Epithelial cell of proximal tubule (primary cell): Measurements from ENCODE around the gene ACAN. TPM values are rescaled to one million over a fixed set of nuclear protein-coding genes. Genes with fewer than 3 reads are reported as not detected.

Source experiments
- DNase-seq: peaks from one replicate; pipeline ENCODE4 v3.0.0-alpha.2; 2011; ENCODE audit warnings: low read depth
- H3K4me3 ChIP-seq: 2 replicates; pipeline ENCODE4 v1.5.1; 2011; ENCODE audit warnings: low read depth, mild to moderate bottlenecking, low read length
- CTCF ChIP-seq: conservative IDR thresholded peaks from 2 replicates; pipeline ENCODE4 v1.5.1; 2012; ENCODE audit warnings: low read depth, mild to moderate bottlenecking, low read length
- total RNA-seq: library from RNA; depleted of rRNA; stranded (reverse); fragments of >200 nt; gene quantifications from 2 replicates; pipeline ENCODE4 v1.2.3, GENCODE V29; 2015

Gene ACAN
- total RNA-seq, 1 donor from 2014 or later = not detected

DNA sequence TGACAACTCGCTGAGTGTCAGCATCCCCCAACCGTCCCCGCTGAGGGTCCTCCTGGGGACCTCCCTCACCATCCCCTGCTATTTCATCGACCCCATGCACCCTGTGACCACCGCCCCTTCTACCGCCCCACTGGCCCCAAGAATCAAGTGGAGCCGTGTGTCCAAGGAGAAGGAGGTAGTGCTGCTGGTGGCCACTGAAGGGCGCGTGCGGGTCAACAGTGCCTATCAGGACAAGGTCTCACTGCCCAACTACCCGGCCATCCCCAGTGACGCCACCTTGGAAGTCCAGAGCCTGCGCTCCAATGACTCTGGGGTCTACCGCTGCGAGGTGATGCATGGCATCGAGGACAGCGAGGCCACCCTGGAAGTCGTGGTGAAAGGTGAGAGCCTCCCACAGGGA, 35.4 kb downstream of the ACAN start:
- TF ChIP-seq CTCF = no peak
- no peak overlapping the region for H3K4me3 ChIP-seq
- no peak for DNase-seq

DNA sequence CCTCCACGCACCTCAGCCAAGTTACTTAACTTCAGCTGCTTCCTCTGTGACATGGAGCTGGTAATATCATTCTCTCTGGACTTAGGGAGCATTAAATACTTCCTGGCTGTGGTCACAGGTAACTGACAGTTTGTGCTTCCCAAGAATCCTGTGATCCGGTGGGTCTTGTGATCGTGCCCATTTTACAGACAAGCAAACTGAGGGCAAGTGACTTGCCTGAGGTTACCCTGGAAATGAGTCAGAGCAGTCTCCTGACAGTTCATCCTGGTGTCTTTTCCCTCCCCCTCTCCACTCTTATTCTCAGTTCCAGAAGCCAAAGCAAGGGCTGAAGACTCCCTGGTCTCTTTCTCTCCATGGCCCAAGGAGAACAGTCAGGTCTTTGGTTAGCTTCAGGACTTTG, 35.9 kb downstream of the ACAN start:
- TF ChIP-seq CTCF = no peak
- no peak overlapping the region for H3K4me3 ChIP-seq
- DNase-seq = no peak

DNA sequence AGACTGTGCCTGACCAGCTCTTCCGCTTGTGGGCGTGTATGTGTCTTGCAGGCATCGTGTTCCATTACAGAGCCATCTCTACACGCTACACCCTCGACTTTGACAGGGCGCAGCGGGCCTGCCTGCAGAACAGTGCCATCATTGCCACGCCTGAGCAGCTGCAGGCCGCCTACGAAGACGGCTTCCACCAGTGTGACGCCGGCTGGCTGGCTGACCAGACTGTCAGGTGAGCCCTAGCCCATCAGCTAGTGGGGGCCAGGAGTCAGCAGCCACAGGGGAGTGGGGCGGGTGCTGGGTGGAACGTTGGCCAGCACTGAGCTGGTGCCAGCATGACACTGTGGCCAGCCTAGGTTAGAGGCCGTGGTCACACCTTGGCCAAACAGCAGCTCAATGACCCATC, 36.7 kb downstream of the ACAN start:
- no peak overlapping the region for H3K4me3 ChIP-seq
- no peak for DNase-seq
- no peak for TF ChIP-seq CTCF

DNA sequence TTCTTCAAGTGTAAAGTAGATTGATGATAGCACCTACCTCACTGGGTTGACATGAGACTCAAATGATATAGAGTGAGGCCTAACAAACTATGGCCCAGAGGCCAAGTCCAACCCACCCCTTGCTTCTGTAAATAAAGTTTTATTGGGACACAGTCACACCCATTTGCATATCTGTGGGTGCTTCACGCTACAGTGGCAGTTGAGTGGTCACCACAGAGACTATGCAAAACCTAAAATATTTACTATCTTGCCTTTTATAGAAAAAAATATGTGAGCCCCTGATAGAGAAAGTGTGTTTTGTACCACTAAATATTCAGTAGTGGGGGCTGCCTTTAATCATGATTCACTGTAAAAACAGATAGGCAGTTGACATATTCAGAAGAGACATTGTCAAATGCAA, 38.0 kb downstream of the ACAN start:
- no peak overlapping the region for H3K4me3 ChIP-seq
- DNase-seq = no peak
- no peak for TF ChIP-seq CTCF

DNA sequence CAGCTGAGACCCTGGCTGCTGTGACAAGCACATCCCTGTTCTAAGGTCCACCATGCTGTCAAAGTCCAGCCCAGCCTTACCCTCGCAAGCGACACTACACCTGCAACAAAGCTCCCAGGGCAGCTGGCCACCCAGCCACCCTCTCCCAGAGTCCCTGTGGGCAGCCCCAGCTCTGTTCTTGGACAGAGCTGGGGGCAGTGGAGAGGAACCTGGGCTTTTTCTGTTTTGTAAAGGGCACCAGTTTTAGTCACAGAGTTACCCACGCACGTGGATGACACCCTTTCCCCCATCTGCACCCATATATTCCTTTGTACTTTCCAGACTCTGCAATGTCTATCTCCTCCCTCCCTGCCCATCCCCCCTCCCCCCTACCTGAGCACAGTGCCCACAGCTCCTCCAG, 38.9 kb downstream of the ACAN start:
- no peak for TF ChIP-seq CTCF
- no peak for DNase-seq
- H3K4me3 ChIP-seq = no peak overlapping the region

DNA sequence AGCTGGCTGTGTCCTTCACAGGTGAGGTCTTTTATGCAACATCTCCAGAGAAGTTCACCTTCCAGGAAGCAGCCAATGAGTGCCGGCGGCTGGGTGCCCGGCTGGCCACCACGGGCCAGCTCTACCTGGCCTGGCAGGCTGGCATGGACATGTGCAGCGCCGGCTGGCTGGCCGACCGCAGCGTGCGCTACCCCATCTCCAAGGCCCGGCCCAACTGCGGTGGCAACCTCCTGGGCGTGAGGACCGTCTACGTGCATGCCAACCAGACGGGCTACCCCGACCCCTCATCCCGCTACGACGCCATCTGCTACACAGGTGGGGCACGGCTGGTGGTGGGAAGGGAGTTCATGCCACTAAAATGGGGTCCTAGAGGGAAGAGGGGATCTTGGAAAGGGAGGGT, 40.1 kb downstream of the ACAN start:
- no peak for TF ChIP-seq CTCF

DNA sequence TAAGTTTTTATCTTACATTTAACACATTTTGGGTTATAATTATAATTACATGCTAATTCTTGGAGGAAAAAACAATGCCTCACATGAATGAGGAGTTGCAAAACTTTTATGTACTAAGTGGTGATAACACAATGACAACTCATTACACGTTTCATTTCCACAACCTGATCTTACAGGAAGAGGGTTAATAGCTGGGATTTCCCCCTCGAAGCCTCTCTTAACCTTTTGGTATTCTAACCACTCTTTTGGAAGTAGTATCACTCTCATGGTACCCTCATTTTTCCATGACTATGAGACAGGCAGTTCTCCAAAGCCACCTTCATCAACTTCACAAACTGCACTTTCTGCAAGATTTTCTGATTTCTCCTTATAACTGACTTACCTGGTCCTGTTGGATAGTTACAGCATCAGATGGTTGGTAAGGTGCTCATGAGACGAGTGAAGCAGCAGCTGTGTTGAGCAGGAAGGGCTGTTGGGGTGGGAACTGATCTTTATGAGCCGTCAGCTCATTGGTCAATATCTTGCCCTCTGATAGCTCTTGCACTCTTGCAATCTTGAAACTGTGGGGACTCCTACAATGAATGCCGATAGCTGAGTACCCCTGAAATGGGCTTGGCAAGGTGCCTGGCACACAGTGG, 41.6 kb downstream of the ACAN start:
- no peak for DNase-seq
- H3K4me3 ChIP-seq = no peak overlapping the region
- TF ChIP-seq CTCF = no peak

More for the DNA sequence above, 40.1 kb downstream of the ACAN start:
- no peak overlapping the region for H3K4me3 ChIP-seq
- no peak for DNase-seq
